ENCODE results near the gene C5orf52. TPM values are rescaled to one million over a fixed set of nuclear protein-coding genes. Genes with fewer than 3 reads are reported as not detected.

The C5orf52 gene
- total RNA-seq, 1 experiment from 2014 or later = not detected

GRCh38 chr5:157679801-157680200 lies 8.5 kb downstream of the C5orf52 start (continued):
- TF ChIP-seq CDX4 (CRISPR knock-in tag; IDR thresholded peaks at IDR 0.05; ENCODE audit: borderline replicate concordance) = no peak
- TF ChIP-seq PRDM15 (CRISPR knock-in tag; IDR thresholded peaks at IDR 0.05) = no peak
- TF ChIP-seq SMAD4 (CRISPR knock-in tag; IDR thresholded peaks at IDR 0.05) = no peak
- TF ChIP-seq JAZF1 (CRISPR knock-in tag; IDR thresholded peaks at IDR 0.05) = no peak
- no peak for TF ChIP-seq GABPB1 (CRISPR knock-in tag; IDR thresholded peaks at IDR 0.05)
- no peak for TF ChIP-seq ZNF671 (CRISPR knock-in tag; IDR thresholded peaks at IDR 0.05)
- TF ChIP-seq IRF2 (CRISPR knock-in tag; IDR thresholded peaks at IDR 0.05; ENCODE audit: borderline replicate concordance, low read depth) = no peak
- no peak for TF ChIP-seq EMX1 (CRISPR knock-in tag; IDR thresholded peaks at IDR 0.05)
- no peak for TF ChIP-seq ZNF138 (CRISPR knock-in tag; conservative IDR thresholded peaks at IDR 0.05)
- no peak for TF ChIP-seq SP1 (CRISPR knock-in tag; conservative IDR thresholded peaks at IDR 0.05)
- TF ChIP-seq OVOL2 (CRISPR knock-in tag; IDR thresholded peaks at IDR 0.05; ENCODE audit: borderline replicate concordance) = no peak
- TF ChIP-seq FOXJ3 (CRISPR knock-in tag; IDR thresholded peaks at IDR 0.05; ENCODE audit: borderline replicate concordance) = no peak

- Mint-ChIP-seq H3K9me3 (no peaks in the 10 kb centered on the region), H3K27ac (no peak overlapping the region), H3K27me3 (ENCODE audit: low read depth) (no peaks in the 10 kb centered on the region), H3K4me3 (no peak overlapping the region), H3K4me1 (no peaks in the 10 kb centered on the region), H3K36me3 (no peaks in the 10 kb centered on the region)
- ChIA-PET POLR2A (no interaction called here), CTCF (interaction anchor here (0.5 kb wide), 1 partner anchor 10 kb away, joined by 3 read pairs; no protein-coding TSS in a partner anchor)
- no peak for TF ChIP-seq NFE2L1 (CRISPR knock-in tag; IDR thresholded peaks at IDR 0.05)
- TF ChIP-seq ZNF532 (CRISPR knock-in tag; IDR thresholded peaks at IDR 0.05; ENCODE audit: borderline replicate concordance) = no peak
- no peak for TF ChIP-seq GRHL2 (CRISPR knock-in tag; IDR thresholded peaks at IDR 0.05; ENCODE audit: insufficient replicate concordance, severe bottlenecking)
- no peak for TF ChIP-seq EMX1 (CRISPR knock-in tag; IDR thresholded peaks at IDR 0.05)
- TF ChIP-seq HMGXB4 (CRISPR knock-in tag; IDR thresholded peaks at IDR 0.05) = no peak
- no peak for TF ChIP-seq E2F5 (CRISPR knock-in tag; IDR thresholded peaks at IDR 0.05)
- TF ChIP-seq RORB (CRISPR knock-in tag; IDR thresholded peaks at IDR 0.05) = no peak
- TF ChIP-seq ARID4B (CRISPR knock-in tag; IDR thresholded peaks at IDR 0.05; ENCODE audit: borderline replicate concordance) = no peak
- ATAC-seq (no peak), DNase-seq (ENCODE audit: low spot score) (no peak)
Measured at GRCh38 chr5:157680239-157680638, 8.9 kb downstream of the C5orf52 start.

Measured in WTC11 (cell line).